IMR-90 (cell line): ENCODE results near the gene KCNMA1. TPM values are rescaled to one million over a fixed set of nuclear protein-coding genes. Genes with fewer than 3 reads are reported as not detected.

Experiments
- ATAC-seq: fragments of 200-7000 bp; cut with Tn5 transposase; 2 replicates; pipeline ENCODE4 v1.9.1; 2020; ENCODE audit warnings: low read depth, mild to moderate bottlenecking, moderate library complexity
- BruUV-seq: library from RNA; stranded (reverse); fragments of 400-500 nt; replicated peaks from 2 replicates; lab custom pipeline; 2021; lab: Mats Ljungman, UMichigan
- CTCF ChIA-PET: fragments of 300-600 bp; formaldehyde crosslinking; extraction: SDS; loops from one replicate; lab custom pipeline; 2021; ENCODE audit warnings: antibody characterized with exemption; lab: Yijun Ruan, JAX
- POLR2A ChIA-PET: fragments of 300-600 bp; sonication (Branson Sonifier 250); formaldehyde crosslinking; loops from one replicate; lab custom pipeline; 2022; ENCODE audit warnings: antibody characterized with exemption; ENCODE audit not compliant: unreplicated experiment; lab: Charles Lee
- DNase-seq: peaks from one replicate; pipeline ENCODE4 v3.0.0; 2013
- H2AFZ ChIP-seq: replicated peaks from 2 replicates; pipeline ENCODE3; 2013; ENCODE audit warnings: low read length, mild to moderate bottlenecking; ENCODE audit not compliant: poor library complexity
- H2AK5ac ChIP-seq: 2 replicates; pipeline ENCODE4 v1.6.1; 2013; ENCODE audit warnings: low read depth, low read length, inconsistent platforms
- H2AK9ac ChIP-seq: replicated peaks from 2 replicates; pipeline ENCODE3; 2013; ENCODE audit warnings: mild to moderate bottlenecking, low read depth, low read length, moderate library complexity; ENCODE audit not compliant: poor library complexity
- H2BK120ac ChIP-seq: 2 replicates; pipeline ENCODE4 v1.6.1; 2013; ENCODE audit warnings: low read depth, low read length, inconsistent platforms
- H2BK15ac ChIP-seq: 3 replicates; pipeline ENCODE4 v1.6.1; 2013; ENCODE audit warnings: low read depth, low read length, inconsistent platforms
- H2BK20ac ChIP-seq: 2 replicates; pipeline ENCODE4 v1.6.1; 2013; ENCODE audit warnings: low read depth, mild to moderate bottlenecking, inconsistent platforms, low read length, moderate library complexity
- H2BK5ac ChIP-seq: 2 replicates; pipeline ENCODE4 v1.6.1; 2013; ENCODE audit warnings: mild to moderate bottlenecking, low read depth, low read length, inconsistent platforms; ENCODE audit not compliant: poor library complexity, severe bottlenecking
- H3K14ac ChIP-seq: replicated peaks from 2 replicates; pipeline ENCODE4 v1.6.1; 2013; ENCODE audit warnings: low read depth, low read length, inconsistent platforms
- H3K18ac ChIP-seq: 2 replicates; pipeline ENCODE4 v1.6.1; 2013; ENCODE audit warnings: low read depth, low read length, control low read depth
- H3K23ac ChIP-seq: 2 replicates; pipeline ENCODE4 v1.6.1; 2013; ENCODE audit warnings: low read depth, low read length, inconsistent platforms
- H3K27ac ChIP-seq: 2 replicates; pipeline ENCODE4 v1.5.1; 2013; ENCODE audit warnings: mild to moderate bottlenecking, control low read depth, low read length; ENCODE audit not compliant: insufficient read depth
- H3K27me3 ChIP-seq: 2 replicates; pipeline ENCODE4 v1.6.1; 2013; ENCODE audit warnings: low read length; ENCODE audit not compliant: control insufficient read depth, insufficient read depth
- H3K36me3 ChIP-seq: 2 replicates; pipeline ENCODE4 v1.6.1; 2013; ENCODE audit warnings: low read length, mixed read lengths; ENCODE audit not compliant: control insufficient read depth, insufficient read depth
- H3K4ac ChIP-seq: 2 replicates; pipeline ENCODE4 v1.6.1; 2013; ENCODE audit warnings: low read depth, low read length, inconsistent platforms
- H3K4me1 ChIP-seq: 2 replicates; pipeline ENCODE4 v1.6.1; 2013; ENCODE audit warnings: low read length, mixed read lengths; ENCODE audit not compliant: control insufficient read depth, insufficient read depth
- H3K4me2 ChIP-seq: 2 replicates; pipeline ENCODE4 v1.6.1; 2013; ENCODE audit warnings: low read depth, mild to moderate bottlenecking, control low read depth, low read length, moderate library complexity
- H3K4me3 ChIP-seq: 2 replicates; pipeline ENCODE4 v1.5.1; 2013; ENCODE audit warnings: low read depth, mild to moderate bottlenecking, control low read depth, low read length, moderate library complexity; ENCODE audit not compliant: insufficient read depth
- H3K56ac ChIP-seq: 2 replicates; pipeline ENCODE4 v1.6.1; 2013; ENCODE audit warnings: low read length, inconsistent platforms; ENCODE audit not compliant: insufficient read depth; ENCODE audit errors: extremely low read depth
- H3K79me1 ChIP-seq, 2 experiments: 2 replicates each; pipeline ENCODE4 v1.6.1; 2013; ENCODE audit warnings: low read length in 2 of 2, inconsistent platforms in 1 of 2, low read depth in 1 of 2
- H3K9ac ChIP-seq: 2 replicates; pipeline ENCODE4 v1.6.1; 2013; ENCODE audit warnings: low read depth, low read length, control low read depth
- H3K9me1 ChIP-seq: 2 replicates; pipeline ENCODE4 v1.6.1; 2013; ENCODE audit warnings: low read length, inconsistent platforms; ENCODE audit not compliant: insufficient read depth
- H3K9me3 ChIP-seq: 2 replicates; pipeline ENCODE4 v1.6.1; 2013; ENCODE audit warnings: low read length; ENCODE audit not compliant: control insufficient read depth, insufficient read depth
- H4K20me1 ChIP-seq: 2 replicates; pipeline ENCODE4 v1.6.1; 2013; ENCODE audit warnings: low read length, inconsistent platforms; ENCODE audit not compliant: insufficient read depth
- H4K5ac ChIP-seq: 2 replicates; pipeline ENCODE4 v1.6.1; 2013; ENCODE audit warnings: mild to moderate bottlenecking, low read depth, low read length, control low read depth
- H4K8ac ChIP-seq, 2 experiments: 2 replicates each; pipeline ENCODE4 v1.6.1; 2013; ENCODE audit warnings: low read depth in 2 of 2, low read length in 2 of 2, control low read depth in 1 of 2, inconsistent platforms in 1 of 2
- H4K91ac ChIP-seq: 2 replicates; pipeline ENCODE4 v1.6.1; 2013; ENCODE audit warnings: low read depth, low read length, inconsistent platforms; ENCODE audit not compliant: insufficient read depth
- BHLHE40 ChIP-seq: fragments of 150-350 bp; IDR thresholded peaks from 2 replicates; pipeline ENCODE4 v1.6.1; 2016; ENCODE audit warnings: mild to moderate bottlenecking, low read depth, low read length
- CEBPB ChIP-seq: IDR thresholded peaks from 2 replicates; pipeline ENCODE4 v1.6.1; 2012; ENCODE audit warnings: low read depth, low read length, improper control_type of control experiment
- FOS ChIP-seq: fragments of 150-350 bp; IDR thresholded peaks from 2 replicates; pipeline ENCODE4 v1.6.1; 2016; ENCODE audit warnings: low read depth, low read length
- MAFK ChIP-seq: IDR thresholded peaks from 2 replicates; pipeline ENCODE4 v1.6.1; 2012; ENCODE audit warnings: low read depth, low read length, improper control_type of control experiment
- MAZ ChIP-seq: IDR thresholded peaks from 2 replicates; pipeline ENCODE4 v1.6.1; 2012; ENCODE audit warnings: low read depth, mild to moderate bottlenecking, low read length, improper control_type of control experiment, moderate library complexity, borderline replicate concordance
- NFE2L2 ChIP-seq: fragments of 150-350 bp; IDR thresholded peaks from 2 replicates; pipeline ENCODE4 v1.6.1; 2016; ENCODE audit warnings: low read depth, mild to moderate bottlenecking, low read length
- RCOR1 ChIP-seq: IDR thresholded peaks from 2 replicates; pipeline ENCODE4 v1.6.1; 2012; ENCODE audit warnings: mild to moderate bottlenecking, low read length, improper control_type of control experiment; ENCODE audit not compliant: insufficient replicate concordance
- USF2 ChIP-seq: fragments of 150-350 bp; IDR thresholded peaks from 2 replicates; pipeline ENCODE4 v1.6.1; 2017; ENCODE audit warnings: mild to moderate bottlenecking, antibody characterized with exemption, low read length, low read depth
- WGBS, 2 experiments: methylation state at CpG; one replicate each; pipeline versions ENCODE4 v1.1.5 to v1.1.7; 2013; ENCODE audit warnings: missing lambda C conversion rate in 2 of 2; ENCODE audit not compliant: insufficient read length in 1 of 2; ENCODE audit errors: extremely low coverage in 2 of 2; 5-methylcytosine and 5-hydroxymethylcytosine counted together
- dilution Hi-C: fragments of 300-500 bp; cut with HindIII; formaldehyde crosslinking; loops from one replicate; pipeline ENCODE4 v1.14.3; 2018; ENCODE audit warnings: low sequenced_read_pairs; ENCODE audit not compliant: unreplicated experiment
- in situ Hi-C: fragments of 300-500 bp; cut with MboI; formaldehyde crosslinking; loops from 3 replicates; pipeline ENCODE4 v1.14.3; 2019; ENCODE audit warnings: low sequenced_read_pairs, inconsistent platforms, mixed read lengths
- intact Hi-C: fragments of 100-400 bp; cut with micrococcal nuclease; formaldehyde crosslinking; loops from 2 replicates; pipeline ENCODE4 v1.10.0; 2022
- polyA plus RNA-seq, 3 experiments: library from polyadenylated mRNA; depleted of rRNA; stranded (reverse); fragments of >200 nt; gene quantifications; 2 replicates each; pipeline ENCODE4 v1.2.3, GENCODE V29; 2012; ENCODE audit warnings: low replicate concordance in 1 of 3
- total RNA-seq: library from RNA; depleted of rRNA; stranded (reverse); fragments of >200 nt; gene quantifications from 2 replicates; pipeline ENCODE4 v1.2.3, GENCODE V29; 2012

KCNMA1 gene
- total and polyA plus RNA-seq, 2 of the 4 experiments (the other 2 are of a cell fraction), result 25.6 to 29.6 TPM

DNA sequence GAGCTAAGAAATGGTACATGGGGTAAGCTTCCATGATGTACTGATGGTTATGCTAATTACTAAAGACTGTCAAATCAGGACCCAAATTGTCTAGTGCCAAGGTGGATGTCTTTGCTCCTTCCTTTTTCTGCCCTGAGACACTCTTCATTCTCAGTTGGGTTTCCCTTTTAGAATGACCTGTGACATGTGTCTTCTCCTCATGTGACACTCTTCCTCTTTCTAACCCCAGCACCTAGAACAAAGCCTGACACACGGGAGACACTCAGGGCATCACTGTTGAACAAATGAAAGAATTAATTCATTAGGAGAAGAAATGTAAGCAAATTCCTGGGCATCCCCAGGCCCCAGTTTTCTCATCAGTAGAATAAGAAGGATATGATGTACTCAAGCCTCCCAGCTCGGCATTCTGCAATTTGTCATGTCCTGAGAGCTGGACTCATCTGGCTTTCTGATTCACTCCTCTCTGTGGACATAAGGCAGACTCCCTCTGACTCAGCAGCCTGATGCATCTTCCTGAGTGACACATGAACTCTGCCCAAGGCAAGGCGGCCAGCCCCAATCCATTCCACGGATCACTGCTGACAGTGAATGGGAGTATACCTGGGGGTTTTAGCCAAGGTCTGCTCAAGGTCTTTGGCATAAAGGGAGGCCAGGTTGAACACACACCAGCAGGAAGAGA lies 473.8 kb downstream of the KCNMA1 start:
- dilution Hi-C loops, result no loop called here
- H2BK20ac ChIP-seq, result peak overlapping the region; percentile 98
- peak overlapping the region; percentile 3 for H2AFZ ChIP-seq
- H3K79me1 ChIP-seq, result peaks cover 0 to 14% of the 10 kb centered on the region in 2 experiments; a peak in 2 of 4 replicates
- H3K4me2 ChIP-seq, result no peak overlapping the region; the same call in 1 of the 2 replicates
- peak overlapping the region; percentile 72 for H3K56ac ChIP-seq
- H3K36me3 ChIP-seq, result no peaks in the 10 kb centered on the region
- 0% methylated on average over 1 of the region's 4 CpGs; no CpG with 5 or more reads in 1 of the 2 experiments for WGBS, 2 experiments
- no peaks in the 10 kb centered on the region for H3K27me3 ChIP-seq
- H2BK15ac ChIP-seq, result peak overlapping the region; percentile 61
- peak overlapping the region; percentile 56 to 81 for H4K8ac ChIP-seq
- H3K4me1 ChIP-seq, result peaks cover 22% of the 10 kb centered on the region
- peak; percentile 99 for DNase-seq
- no peak overlapping the region for H3K4me3 ChIP-seq
- H3K27ac ChIP-seq, result no peak overlapping the region; the same call in 1 of the 2 replicates
- peak overlapping the region; percentile 30; the same call in 1 of the 2 replicates for H3K18ac ChIP-seq
- TF ChIP-seq MAFK, result peak; percentile 71
- peak; percentile 81 for TF ChIP-seq CEBPB
- no peak for TF ChIP-seq USF2
- TF ChIP-seq RCOR1, result peak; percentile 85
- no peak for TF ChIP-seq BHLHE40
- TF ChIP-seq FOS, result peak; percentile 98
- TF ChIP-seq MAZ, result 0 out of 2 replicates have a peak, but pooled peaks have one; percentile 40
- TF ChIP-seq NFE2L2, result peak; percentile 82
- peak overlapping the region; percentile 82 for H3K4ac ChIP-seq
- peaks cover 8% of the 10 kb centered on the region; the same call in 1 of the 2 replicates for H4K20me1 ChIP-seq
- H3K23ac ChIP-seq, result peak overlapping the region; percentile 84
- intact Hi-C loops, result loop anchor here (2.0 kb wide), 2 partner anchors 547 to 593 kb away; no protein-coding TSS in a partner anchor
- no peaks in the 10 kb centered on the region for H3K9me3 ChIP-seq
- H2AK5ac ChIP-seq, result peak overlapping the region; percentile 82
- in situ Hi-C loops, result no loop called here
- H4K5ac ChIP-seq, result peak overlapping the region; percentile 31; the same call in 1 of the 2 replicates
- H3K9me1 ChIP-seq, result peaks cover 33% of the 10 kb centered on the region
- H3K9ac ChIP-seq, result no peak overlapping the region
- POLR2A ChIA-PET, result no interaction called here
- peak overlapping the region; percentile 89 for H2BK5ac ChIP-seq
- peak overlapping the region; percentile 83 for H3K14ac ChIP-seq
- no TSS peak for BruUV-seq
- H2AK9ac ChIP-seq, result peak overlapping the region; percentile 5
- CTCF ChIA-PET, result interaction anchor here (1.1 to 1.3 kb wide), 3 partner anchors 478 to 551 kb away, joined by 3 read pairs; no protein-coding TSS in a partner anchor
- H4K91ac ChIP-seq, result peak overlapping the region; percentile 92
- peak overlapping the region; percentile 98 for H2BK120ac ChIP-seq
- ATAC-seq, result peak; percentile 57
